ENCODE results near the gene PKM.

DNA sequence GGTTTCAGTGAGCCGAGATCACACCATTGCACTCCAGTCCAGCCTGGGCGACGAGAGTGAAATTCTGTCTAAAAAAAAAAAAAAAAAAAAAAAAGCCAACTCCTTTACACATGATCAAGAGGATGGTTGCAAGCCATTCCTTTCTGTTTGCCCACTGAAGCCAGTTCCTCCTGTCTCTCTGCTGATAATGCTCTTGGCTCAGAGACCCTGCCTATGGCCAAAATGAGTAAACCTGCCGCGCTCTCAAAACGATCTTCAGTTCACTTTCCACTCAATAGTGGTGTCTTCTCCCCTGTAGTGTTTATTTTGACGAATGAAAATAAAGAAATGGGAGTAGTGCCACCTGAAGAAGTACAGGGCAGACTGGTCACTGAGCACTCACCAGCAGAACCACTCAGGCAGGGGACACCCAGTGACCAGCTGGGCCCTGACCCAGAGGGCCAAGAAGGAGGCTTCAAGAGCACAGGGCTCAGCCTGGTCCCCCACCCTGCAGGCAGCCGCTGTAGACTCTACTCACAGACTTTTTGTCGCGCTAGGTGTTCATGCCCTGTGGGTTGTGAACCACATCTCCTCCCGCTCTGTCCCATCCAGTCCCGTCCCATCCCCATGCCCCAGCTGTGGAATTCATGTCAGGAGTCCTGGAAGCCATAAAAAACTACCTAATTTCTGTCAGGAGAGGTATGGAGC, 57.0 kb downstream of the PKM start:
- TF ChIP-seq CTCF (IDR thresholded peaks at IDR 0.05) (no peak), ZFX (IDR thresholded peaks at IDR 0.05; ENCODE audit: borderline replicate concordance) (no peak)

All from 22Rv1 (cell line).